ENCODE results near the gene ETV6.

The ETV6 gene

DNA sequence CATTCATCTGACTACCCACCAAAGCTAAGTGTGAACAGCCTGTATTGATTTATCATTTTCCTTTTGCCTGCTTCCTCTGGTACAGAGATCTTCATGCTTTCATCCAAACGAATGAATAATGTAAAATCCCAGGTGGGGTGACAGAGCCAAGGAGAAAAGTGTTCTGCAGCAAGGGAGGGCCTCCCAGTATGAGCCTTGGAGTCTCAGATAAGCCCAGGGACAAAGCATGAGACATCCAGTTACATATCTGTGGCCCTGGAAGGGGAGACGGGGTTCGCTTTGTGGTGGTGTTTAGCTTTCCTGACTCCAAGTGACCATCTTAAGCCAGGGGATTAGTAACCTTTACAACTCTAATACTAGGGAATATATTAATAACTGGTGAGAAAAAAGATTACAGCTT, 177.1 kb downstream of the ETV6 start:
- DNase-seq (ENCODE audit: low read depth in 2 of 2) = no peak

DNA sequence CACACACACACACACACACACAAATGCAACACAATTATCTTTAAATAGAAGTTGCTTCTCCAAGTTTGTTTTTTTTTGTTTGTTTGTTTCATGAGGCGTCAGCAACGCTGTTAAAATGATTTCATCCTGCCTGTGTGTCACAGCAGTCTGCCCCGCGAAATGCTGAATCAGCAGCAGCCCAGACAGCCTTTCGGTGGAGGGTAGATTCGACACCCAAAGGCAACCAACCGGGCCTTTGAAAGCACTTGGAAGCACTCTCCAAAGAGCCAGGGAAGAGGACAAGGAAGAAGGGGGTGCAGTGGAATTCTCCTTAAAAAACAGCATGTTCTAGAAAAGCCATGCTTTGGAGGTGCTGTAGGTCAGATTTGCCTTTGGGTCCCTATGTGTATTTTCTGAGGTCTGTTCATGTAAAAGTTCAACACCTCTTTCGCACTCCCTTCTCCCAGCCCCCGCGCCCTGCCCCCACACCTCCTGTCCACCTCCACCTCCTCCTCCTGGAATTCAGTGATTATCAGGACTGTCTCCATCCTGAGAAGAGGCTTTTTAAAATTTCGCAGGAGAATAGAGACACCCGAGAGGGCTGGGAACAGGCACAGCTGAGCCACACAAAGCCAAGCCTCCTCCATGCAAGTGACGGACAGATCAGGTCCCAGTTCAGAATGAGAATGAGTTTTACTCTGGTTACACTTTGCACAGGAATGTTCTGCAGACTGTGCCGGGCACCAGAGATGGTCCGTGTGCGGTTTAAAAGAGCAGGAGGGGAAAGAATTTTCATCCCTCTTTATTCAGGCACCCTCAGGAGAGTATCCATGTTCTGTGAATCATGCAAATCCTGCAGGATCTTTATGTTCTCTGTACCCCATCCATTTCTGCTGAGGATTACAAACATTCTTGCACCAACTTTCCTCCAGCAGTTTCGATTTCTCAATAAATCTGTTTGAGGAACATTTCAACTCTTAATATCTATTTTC, 177.9 kb downstream of the ETV6 start:
- DNase-seq (ENCODE audit: low read depth in 2 of 2) = no peak

DNA sequence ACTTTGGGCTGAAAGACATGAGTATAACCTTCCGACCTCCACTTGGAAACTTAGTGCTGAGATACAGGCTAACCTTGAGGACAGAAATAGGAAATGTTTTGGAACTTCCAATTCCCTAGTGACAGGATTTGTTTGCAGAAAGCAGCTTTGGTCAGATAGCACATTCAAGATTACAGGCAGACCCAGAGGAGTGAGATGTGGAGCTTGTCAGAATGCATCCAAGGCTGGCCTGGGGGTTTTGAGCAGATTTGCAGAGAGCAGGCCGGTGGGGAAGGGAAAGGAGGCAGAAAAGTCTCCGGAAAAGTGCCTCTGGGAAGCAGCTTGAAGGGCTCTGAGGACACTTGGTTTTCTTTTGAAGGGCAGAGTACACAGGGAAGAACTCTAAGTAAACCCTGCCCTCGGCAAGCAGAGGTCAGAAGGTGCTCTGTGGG, 180.3 kb downstream of the ETV6 start:
- no peak for DNase-seq (ENCODE audit: low read depth in 2 of 2)

DNA sequence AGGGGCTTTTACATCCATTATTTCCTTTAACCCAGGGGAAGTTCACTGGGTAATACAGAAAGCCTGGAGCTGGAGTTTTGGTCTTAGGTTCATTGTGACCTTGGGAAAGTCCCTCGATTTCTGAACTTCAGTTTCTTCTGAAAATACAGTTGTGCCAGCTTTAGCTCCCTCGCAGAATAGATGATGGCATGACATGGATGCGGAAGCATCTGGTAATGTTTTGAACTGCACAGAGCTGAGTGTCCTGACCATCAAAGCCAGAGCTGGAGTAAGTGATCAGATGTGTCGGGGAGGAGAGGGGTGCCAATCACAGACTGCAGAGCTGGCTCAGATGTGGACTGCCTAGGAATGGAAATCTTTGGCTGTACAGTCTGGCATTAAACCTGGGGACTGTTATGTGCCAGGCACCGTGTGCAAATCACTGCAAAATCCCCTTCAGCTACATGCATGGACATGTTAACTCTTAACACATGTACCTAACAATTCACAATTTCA, 180.9 kb downstream of the ETV6 start:
- DNase-seq (ENCODE audit: low read depth in 2 of 2) = no peak

DNA sequence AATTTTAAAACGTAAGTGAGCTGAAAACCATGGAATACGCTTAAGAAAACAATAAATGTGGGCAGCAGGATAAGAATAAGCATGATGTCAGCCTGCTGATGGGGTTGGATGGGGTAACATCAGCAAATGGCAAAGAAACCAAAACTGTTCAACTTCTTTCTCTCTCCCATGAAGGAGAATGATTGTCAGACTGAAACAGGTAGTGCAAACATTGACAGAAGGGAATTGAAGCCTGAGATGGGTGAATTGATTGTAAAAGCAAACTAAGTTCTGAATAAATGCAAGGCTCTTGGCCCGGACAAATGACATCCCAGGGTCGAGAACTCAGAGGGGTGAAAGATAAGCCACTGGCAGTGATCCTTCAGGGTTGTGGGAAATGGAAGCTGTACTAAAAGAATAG, 182.6 kb downstream of the ETV6 start:
- DNase-seq (ENCODE audit: low read depth in 2 of 2) = no peak

DNA sequence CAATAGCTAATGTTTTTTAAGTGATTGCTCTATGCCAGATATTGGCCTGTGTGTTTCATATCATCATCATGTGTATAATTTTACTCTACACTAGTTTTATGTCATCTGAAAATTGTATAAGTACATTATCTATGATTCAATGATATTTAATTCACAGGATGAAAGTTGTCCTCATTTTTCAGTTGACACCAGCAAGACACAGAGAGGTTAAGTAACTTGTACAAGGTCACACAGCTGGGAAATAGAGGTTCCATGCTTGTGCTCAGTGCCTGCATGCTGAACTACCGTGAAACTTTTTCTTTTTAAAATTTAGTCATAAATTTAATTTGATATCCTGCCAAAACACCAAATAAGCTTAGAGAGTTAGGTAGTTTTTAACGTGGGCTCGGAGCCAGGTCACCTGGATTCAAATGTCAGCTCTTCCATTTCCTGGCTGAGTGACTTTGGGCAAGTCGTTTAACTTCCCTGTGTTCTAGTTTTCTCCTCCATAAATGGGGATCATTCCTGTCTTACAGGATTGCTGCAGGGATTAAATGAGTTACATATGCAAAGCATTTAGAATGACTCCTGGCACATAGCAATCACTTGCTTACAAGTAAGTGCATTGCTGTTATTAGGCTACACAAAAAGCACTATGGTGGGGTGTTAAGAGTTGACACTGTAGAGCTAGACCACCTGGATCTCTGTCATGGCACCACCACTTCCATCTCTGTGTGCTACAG, 183.9 kb downstream of the ETV6 start:
- DNase-seq (ENCODE audit: low read depth in 2 of 2) = no peak

DNA sequence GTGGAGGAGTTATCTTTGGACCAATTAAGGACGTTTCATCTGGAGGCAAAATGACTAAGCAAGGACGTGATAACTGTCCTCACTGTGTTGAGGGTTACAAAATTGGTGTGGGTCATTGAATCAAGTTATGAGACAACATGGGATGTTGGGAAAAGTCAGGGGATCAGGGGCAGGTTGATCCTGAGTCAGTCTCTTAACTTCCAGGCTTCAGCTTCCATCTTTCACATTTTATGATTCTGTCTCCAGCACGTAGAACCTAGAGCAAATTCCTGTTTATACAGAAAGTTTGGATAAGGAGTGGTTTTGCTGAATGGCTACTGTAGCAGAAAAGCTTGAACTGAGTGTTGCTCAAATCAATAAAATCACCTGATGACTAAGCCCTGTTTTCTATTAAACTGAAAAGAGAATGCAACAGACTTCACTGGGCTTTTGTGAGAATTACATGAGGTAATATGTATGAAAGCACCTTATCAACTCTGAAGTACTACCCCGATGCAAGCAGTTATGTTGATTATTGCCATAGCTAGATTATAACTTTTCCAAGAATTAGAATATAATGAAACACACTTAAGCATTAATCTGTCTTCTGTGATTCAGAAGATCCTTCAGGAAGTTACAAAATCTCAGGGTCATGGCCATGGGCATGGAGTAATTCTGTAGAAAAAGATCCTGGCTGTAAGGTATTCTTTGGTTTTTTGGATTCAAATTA, 184.8 kb downstream of the ETV6 start:
- DNase-seq (ENCODE audit: low read depth in 2 of 2) = no peak

DNA sequence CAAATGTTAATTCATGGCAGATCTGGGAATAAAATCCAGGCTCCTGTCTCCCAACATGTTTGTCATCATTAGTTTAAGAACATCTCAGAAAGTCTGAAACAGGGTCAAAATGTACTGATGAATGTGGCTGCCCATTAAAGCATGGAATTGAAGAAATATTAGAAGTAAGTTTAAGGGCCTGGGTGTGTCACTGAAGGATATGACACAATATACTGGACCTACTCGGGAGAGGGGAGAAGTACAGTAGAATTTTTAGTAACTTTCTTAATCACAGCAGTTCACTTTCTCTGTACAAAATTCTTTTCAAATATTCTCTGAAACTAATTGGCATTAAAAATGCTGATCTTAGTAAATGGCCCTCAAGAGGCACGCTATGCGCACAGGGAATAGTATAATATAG, 185.5 kb downstream of the ETV6 start:
- DNase-seq (ENCODE audit: low read depth in 2 of 2) = no peak

DNA sequence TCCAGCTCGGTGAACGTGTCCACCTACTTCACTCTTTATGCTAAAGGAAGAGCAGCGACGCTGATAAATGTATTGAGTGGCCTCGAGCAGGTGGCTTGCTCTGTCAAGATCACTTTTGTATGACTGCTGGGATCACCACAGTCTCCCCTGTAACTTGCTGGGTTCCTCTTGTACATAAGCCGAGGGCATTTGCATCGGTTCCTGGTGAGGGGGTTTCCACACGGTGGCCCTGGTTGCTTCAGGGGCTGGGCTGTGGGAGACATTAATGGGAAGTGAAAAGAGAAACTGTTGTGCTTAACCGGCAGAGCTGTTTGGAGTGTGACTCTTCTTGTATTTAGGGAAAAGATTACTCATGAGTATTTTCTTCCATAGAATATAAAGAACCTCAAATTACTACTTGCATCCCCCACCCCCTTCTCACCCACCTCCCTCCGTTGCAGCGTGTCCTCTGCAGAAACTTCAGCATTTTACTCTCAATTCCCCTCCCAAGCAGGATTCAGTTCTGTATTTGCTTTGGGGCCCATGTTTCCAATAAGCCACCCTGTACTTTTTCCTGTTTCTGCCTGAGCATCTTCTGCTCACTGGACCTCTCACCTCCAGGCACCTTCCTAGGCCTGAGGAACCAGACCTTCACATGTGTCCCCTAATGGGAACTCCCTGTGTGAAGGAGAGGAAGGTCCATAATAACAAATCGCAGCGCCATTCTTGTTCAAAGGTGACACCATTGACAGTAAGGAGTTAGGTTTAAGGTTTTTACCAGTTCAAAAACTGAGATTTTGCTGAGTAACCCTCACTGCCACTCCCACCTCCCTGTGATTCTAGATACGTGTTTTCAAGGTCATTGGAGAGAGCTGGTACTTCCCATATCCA, 187.0 kb downstream of the ETV6 start:
- DNase-seq (ENCODE audit: low read depth in 2 of 2) = no peak

DNA sequence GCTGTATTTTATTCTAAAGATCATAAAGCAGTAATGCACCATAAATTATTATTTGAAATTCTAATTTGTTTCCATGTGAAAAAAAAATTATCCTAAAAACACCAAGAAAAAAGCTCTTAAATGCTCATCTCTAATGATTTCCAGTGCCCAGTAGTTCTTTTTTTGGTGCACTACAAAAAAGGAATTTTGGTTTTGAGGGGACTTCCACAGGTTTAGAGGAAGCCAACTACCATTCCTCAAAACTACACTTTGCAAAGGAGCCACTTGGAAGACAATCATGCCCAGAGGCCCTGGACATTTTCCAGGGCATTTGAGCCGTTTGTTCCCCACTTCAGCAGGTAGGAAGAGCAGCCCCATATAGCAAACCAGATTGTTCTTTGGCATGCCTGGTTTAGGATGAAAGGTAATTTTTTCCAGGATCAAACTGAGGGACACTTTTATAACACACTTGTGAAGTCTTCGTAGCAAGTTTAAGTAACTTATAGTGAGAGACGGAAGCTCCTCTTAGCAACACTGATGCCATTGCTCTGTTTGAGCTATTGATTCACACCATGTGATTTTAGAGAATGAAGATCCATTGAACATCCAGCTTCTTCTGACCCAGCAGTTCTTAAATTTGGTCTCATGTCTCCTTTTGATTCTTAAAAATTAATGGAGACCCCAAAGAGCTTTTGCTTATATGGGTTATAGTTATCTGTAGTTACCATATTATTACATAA, 187.9 kb downstream of the ETV6 start:
- no peak for DNase-seq (ENCODE audit: low read depth in 2 of 2)

DNA sequence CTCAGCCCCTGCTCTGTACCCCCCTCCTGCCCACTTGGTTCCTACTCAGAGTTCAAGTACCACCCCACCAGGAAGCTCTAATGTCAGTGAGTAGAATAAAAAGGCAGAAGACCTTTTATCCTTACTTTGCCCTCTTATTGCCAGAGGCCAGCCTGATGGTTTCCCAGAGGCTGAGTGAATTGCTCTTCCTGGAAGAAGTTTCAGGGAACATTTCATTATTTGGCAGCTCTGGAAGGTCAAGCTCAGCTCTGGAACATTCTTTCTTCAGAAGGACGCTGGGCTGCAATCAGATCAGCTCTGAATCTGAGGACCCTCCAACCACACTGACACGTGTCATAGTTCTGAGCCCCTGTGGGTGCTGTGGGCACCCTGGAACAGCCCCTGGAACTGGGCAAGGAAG, 188.9 kb downstream of the ETV6 start:
- no peak for DNase-seq (ENCODE audit: low read depth in 2 of 2)

DNA sequence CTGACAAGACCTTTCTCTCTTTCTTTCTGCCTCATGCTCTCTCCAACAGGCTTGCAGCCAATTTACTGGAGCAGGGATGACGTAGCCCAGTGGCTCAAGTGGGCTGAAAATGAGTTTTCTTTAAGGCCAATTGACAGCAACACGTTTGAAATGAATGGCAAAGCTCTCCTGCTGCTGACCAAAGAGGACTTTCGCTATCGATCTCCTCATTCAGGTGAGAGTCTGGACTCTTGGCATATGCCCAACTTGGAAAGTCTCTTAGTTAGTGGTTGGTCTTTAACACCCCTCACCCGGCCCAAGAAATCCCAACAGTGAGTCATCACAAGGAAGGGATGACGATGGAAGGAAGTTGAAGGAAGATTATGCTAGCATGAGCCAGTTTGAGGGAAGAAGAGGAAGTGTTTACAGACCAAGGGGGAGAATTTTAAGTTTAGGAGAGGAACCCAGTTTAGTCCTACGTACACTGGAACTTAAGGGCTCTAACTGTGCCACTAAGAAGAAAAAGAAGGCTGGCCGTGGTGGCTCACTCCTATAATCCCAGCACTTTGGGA, 189.7 kb downstream of the ETV6 start:
- DNase-seq (ENCODE audit: low read depth in 2 of 2) = no peak

DNA sequence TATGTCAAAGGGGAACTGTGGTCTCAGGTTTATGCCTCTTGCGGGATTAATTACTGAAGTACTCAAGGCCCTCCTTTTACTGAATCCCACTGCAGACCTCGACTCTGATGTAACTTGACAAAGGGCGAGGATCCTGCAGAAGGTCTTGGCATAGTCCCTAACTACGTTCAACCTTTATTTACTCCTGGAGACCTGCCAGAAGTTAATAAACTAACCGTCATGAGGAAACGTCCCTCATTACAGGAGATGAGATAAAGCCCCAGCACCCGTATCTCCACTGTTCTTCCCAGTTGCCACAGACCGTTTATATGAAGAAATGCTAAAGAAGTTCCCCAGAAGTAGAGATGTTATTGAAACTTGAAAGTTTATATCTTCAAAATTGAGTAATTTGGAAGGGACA, 190.9 kb downstream of the ETV6 start:
- no peak for DNase-seq (ENCODE audit: low read depth in 2 of 2)

DNA sequence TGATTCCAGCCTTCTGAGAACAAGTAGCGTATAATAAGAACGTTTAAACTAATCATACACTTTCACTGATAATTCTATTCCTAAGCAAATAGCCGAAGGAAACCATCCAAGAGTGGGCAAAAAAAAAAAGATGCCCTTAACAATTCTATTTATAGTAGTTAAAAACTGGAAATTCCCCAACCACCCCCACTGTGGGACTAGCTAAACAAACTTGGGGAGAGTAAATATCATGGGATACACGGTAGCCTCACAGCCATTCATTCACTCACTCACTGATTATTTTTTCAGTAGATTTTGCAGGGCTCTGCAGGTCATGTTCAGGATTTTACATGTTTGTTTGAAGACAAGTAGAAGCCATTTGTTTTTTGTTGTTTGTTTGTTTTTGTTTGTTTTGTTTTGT, 197.0 kb downstream of the ETV6 start:
- DNase-seq (ENCODE audit: low read depth in 2 of 2) = no peak

DNA sequence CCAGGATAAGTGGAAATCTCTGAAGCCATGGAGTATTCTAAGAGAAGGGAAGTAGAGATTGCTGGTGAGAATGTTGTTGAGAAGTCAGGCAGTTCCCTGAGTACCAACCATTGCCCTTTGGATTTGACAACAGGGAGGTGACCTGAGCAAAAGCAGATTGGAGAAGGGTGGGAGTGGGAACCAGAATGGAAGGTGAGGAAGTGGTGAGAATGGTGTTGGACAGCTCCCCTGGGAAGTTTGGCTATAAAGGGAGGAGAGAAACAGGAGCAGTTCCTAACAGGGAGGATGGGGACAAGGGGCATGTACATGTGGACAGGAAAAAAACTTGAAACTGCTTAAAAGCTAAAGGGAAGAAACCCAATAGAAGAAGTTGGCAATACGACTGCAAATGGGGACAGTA, 198.1 kb downstream of the ETV6 start:
- no peak for DNase-seq (ENCODE audit: low read depth in 2 of 2)

DNA sequence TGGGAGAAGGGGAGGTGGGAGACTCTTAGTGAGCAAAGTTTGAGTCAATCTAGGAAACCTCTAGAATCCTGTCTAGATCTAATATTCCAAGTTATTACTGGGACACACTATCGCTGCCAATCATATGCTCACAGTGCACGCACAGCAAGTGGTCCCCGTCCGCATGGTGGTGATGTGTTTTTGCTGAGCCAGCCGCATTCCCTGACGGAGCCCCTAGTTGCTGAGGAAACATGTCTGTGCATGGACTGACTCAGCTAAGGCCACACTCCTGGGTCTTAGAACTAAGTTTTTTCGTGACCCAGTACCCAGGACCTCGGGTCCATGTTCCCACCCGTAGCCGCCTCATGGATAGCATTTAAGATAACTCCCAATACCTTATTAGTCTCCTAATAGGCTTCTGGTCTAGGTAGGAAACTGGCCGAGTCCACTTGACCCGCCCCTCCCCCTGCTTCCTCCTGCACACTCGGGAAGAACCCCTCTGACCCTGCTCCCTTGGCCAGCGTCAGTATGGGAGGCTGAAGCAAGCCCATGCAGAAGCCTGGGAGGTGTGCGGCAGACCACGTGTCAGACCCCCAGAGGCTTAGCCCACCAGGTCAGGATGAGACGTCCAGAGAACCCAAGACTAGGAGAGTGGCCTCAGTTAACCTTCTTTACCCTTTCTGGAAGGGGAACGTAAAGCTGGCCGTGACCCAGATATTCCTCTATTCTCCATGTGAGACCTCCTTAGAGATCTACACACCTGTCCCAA, 200.5 kb downstream of the ETV6 start:
- DNase-seq (ENCODE audit: low read depth in 2 of 2) = no peak

DNA sequence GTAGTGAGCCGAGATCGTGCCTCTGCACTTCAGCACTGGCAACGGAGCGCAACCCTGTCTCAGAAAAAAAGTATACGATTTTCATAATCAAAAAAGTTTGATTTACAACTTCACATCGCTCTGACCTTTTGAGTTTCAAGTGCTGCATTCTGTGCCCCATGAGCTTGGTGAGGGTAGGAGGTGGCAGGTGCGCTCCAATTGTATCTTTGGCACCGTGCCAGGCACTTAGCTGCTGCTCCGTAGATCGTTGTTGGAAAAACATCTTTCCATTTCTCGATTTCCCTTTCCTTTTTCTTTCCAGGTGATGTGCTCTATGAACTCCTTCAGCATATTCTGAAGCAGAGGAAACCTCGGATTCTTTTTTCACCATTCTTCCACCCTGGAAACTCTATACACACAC, 203.7 kb downstream of the ETV6 start:
- no peak for DNase-seq (ENCODE audit: low read depth in 2 of 2)

DNA sequence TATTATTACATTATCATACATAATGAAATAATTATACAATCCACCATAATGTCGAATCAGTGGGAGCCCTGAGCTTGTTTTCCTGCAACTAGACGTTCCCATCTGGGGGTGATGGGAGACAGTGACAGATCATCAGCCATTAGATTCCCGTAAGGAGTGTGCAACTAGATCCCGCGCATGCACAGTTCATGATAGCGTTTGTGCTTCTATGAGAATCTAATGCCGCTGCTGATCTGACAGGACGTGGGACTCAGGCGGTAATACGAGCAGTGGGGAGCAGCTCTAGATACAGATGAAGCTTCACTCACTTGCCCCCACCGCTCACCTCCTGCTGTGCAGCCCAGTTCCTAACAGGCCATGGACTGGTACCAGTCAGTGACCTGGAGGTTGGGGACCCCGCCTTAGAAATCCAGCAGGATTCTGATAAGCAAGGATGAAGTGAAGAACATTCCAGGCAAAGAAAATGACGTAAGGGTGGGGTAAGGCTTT, 204.6 kb downstream of the ETV6 start:
- no peak for DNase-seq (ENCODE audit: low read depth in 2 of 2)

DNA sequence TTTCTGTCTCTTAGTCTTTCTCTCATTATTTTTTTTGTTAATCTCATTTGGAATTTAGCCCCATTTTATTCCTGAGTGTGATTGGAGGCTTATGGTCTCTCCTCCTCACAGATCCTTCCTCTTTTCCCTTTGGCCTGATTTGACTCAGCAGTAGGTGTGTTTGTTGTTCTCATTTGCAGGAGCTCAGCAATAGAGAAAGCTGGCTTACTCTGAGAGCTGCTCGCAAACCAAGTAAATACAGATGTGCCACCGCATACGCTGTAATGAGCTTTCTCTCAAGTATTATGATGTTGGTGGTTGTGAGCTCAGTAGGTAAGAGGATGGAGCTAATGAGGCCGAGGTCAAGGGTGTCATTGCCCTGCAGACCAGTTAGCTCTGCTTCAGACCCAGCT, 206.5 kb downstream of the ETV6 start:
- no peak for DNase-seq (ENCODE audit: low read depth in 2 of 2)

Measured in stimulated activated CD8-positive, alpha-beta memory T cell treated with anti-CD3 and anti-CD28 coated beads, Interleukin-2, amount 100 ng/mL, for 1 hour (primary cell).